ENCODE measurements around the gene ACSM2B.

DNA sequence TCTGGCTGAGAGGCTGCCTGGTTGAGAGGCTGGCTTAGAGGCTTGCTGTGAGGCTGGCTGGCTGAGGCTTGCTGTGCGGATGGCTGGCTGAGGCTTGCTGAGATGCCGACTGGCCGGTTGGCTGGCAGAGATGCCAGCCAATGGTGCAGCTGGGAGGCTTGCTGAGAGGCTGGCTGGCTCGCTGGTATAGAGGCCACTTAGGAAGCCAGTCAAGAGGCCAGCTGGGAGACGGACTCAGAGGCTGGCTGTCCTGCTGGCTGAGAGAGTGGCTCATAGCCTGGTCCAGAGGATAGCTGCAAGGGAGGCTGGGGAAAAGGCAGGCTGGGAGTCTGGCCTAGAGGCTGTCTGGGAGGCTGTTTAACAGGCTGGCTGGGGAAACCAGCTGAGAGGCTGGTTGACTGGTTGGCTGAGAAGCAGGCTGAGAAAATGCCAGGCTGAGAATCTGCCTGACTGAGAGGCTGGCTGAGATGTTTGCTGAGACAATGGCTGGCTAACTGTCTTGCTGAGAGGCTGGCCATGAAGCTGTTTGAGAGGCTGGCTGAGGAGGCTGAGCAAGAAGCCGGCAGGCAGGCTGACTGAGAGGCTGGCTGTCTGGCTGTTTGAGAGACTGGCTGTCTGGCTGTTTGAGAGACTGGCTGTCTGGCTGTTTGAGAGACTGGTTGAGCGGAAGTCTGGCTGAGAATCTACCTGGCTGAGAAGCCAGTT is 37.5 kb upstream of the ACSM2B start:
- no peak for TF ChIP-seq EZH2 (IDR thresholded peaks at IDR 0.05; ENCODE audit: insufficient read depth, low read length)
- TF ChIP-seq, protein P1, sequence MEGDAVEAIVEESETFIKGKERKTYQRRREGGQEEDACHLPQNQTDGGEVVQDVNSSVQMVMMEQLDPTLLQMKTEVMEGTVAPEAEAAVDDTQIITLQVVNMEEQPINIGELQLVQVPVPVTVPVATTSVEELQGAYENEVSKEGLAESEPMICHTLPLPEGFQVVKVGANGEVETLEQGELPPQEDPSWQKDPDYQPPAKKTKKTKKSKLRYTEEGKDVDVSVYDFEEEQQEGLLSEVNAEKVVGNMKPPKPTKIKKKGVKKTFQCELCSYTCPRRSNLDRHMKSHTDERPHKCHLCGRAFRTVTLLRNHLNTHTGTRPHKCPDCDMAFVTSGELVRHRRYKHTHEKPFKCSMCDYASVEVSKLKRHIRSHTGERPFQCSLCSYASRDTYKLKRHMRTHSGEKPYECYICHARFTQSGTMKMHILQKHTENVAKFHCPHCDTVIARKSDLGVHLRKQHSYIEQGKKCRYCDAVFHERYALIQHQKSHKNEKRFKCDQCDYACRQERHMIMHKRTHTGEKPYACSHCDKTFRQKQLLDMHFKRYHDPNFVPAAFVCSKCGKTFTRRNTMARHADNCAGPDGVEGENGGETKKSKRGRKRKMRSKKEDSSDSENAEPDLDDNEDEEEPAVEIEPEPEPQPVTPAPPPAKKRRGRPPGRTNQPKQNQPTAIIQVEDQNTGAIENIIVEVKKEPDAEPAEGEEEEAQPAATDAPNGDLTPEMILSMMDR (IDR thresholded peaks at IDR 0.05; ENCODE audit: insufficient read depth, low read depth, low read length): no peak
